ENCODE measurements around the gene RYR2.

Gene RYR2

GRCh38 chr1:237640011-237640671 is 598.2 kb downstream of the RYR2 start:
- TF ChIP-seq GATA2 (IDR thresholded peaks at IDR 0.05; ENCODE audit: low read depth, low read length) (peak; percentile 84), GATA3 (IDR thresholded peaks at IDR 0.05; ENCODE audit: low read depth, low read length) (peak; percentile 14; the same call in 1 of the 2 replicates)

GRCh38 chr1:237640966-237641365 is 599.0 kb downstream of the RYR2 start:
- TF ChIP-seq GATA3 (IDR thresholded peaks at IDR 0.05; ENCODE audit: low read depth, low read length) (no peak), GATA2 (IDR thresholded peaks at IDR 0.05; ENCODE audit: low read depth, low read length) (no peak)

- TF ChIP-seq GATA2 (IDR thresholded peaks at IDR 0.05; ENCODE audit: low read depth, low read length), result no peak
- TF ChIP-seq GATA3 (IDR thresholded peaks at IDR 0.05; ENCODE audit: low read depth, low read length), result no peak
Observed at GRCh38 chr1:237650809-237651208, 608.8 kb downstream of the RYR2 start.

GRCh38 chr1:237655778-237656177 is 613.8 kb downstream of the RYR2 start:
- TF ChIP-seq GATA3 (IDR thresholded peaks at IDR 0.05; ENCODE audit: low read depth, low read length), result no peak
- TF ChIP-seq GATA2 (IDR thresholded peaks at IDR 0.05; ENCODE audit: low read depth, low read length), result no peak

- TF ChIP-seq GATA2 (IDR thresholded peaks at IDR 0.05; ENCODE audit: low read depth, low read length) (no peak), GATA3 (IDR thresholded peaks at IDR 0.05; ENCODE audit: low read depth, low read length) (no peak)
Observed at GRCh38 chr1:237664348-237664747, 622.4 kb downstream of the RYR2 start.

- no peak for TF ChIP-seq GATA2 (IDR thresholded peaks at IDR 0.05; ENCODE audit: low read depth, low read length)
- TF ChIP-seq GATA3 (IDR thresholded peaks at IDR 0.05; ENCODE audit: low read depth, low read length), result no peak
Observed at GRCh38 chr1:237670302-237670701, 628.3 kb downstream of the RYR2 start.

GRCh38 chr1:237671262-237671661 is 629.3 kb downstream of the RYR2 start:
- TF ChIP-seq GATA2 (IDR thresholded peaks at IDR 0.05; ENCODE audit: low read depth, low read length) (no peak), GATA3 (IDR thresholded peaks at IDR 0.05; ENCODE audit: low read depth, low read length) (no peak)

GRCh38 chr1:237671935-237672334 is 630.0 kb downstream of the RYR2 start:
- TF ChIP-seq GATA3 (IDR thresholded peaks at IDR 0.05; ENCODE audit: low read depth, low read length) (no peak), GATA2 (IDR thresholded peaks at IDR 0.05; ENCODE audit: low read depth, low read length) (no peak)

- TF ChIP-seq GATA2 (IDR thresholded peaks at IDR 0.05; ENCODE audit: low read depth, low read length), result no peak
- no peak for TF ChIP-seq GATA3 (IDR thresholded peaks at IDR 0.05; ENCODE audit: low read depth, low read length)
Observed at GRCh38 chr1:237672748-237673147, 630.8 kb downstream of the RYR2 start.

GRCh38 chr1:237673631-237674030 is 631.6 kb downstream of the RYR2 start:
- no peak for TF ChIP-seq GATA2 (IDR thresholded peaks at IDR 0.05; ENCODE audit: low read depth, low read length)
- TF ChIP-seq GATA3 (IDR thresholded peaks at IDR 0.05; ENCODE audit: low read depth, low read length), result no peak

GRCh38 chr1:237677979-237678378 is 636.0 kb downstream of the RYR2 start:
- no peak for TF ChIP-seq GATA2 (IDR thresholded peaks at IDR 0.05; ENCODE audit: low read depth, low read length)
- TF ChIP-seq GATA3 (IDR thresholded peaks at IDR 0.05; ENCODE audit: low read depth, low read length), result no peak

- no peak for TF ChIP-seq GATA2 (IDR thresholded peaks at IDR 0.05; ENCODE audit: low read depth, low read length)
- TF ChIP-seq GATA3 (IDR thresholded peaks at IDR 0.05; ENCODE audit: low read depth, low read length), result no peak
Observed at GRCh38 chr1:237679687-237680086, 637.7 kb downstream of the RYR2 start.

- TF ChIP-seq GATA2 (IDR thresholded peaks at IDR 0.05; ENCODE audit: low read depth, low read length) (no peak), GATA3 (IDR thresholded peaks at IDR 0.05; ENCODE audit: low read depth, low read length) (no peak)
Observed at GRCh38 chr1:237681210-237681609, 639.2 kb downstream of the RYR2 start.

- TF ChIP-seq GATA3 (IDR thresholded peaks at IDR 0.05; ENCODE audit: low read depth, low read length) (no peak), GATA2 (IDR thresholded peaks at IDR 0.05; ENCODE audit: low read depth, low read length) (no peak)
Observed at GRCh38 chr1:237684236-237684635, 642.3 kb downstream of the RYR2 start.

- TF ChIP-seq GATA2 (IDR thresholded peaks at IDR 0.05; ENCODE audit: low read depth, low read length), result no peak
Observed at GRCh38 chr1:237685551-237685950, 643.6 kb downstream of the RYR2 start.

- no peak for TF ChIP-seq GATA3 (IDR thresholded peaks at IDR 0.05; ENCODE audit: low read depth, low read length)
- no peak for TF ChIP-seq GATA2 (IDR thresholded peaks at IDR 0.05; ENCODE audit: low read depth, low read length)
Observed at GRCh38 chr1:237687804-237688203, 645.8 kb downstream of the RYR2 start.

Measured in SH-SY5Y (cell line).